ENCODE results near the gene NEURL1.

- TF ChIP-seq CTCF (conservative IDR thresholded peaks at IDR 0.05; ENCODE audit: low read length) (no peak), EZH2phosphoT487 (IDR thresholded peaks at IDR 0.05; ENCODE audit: borderline replicate concordance) (no peak)
These were observed 133.8 kb downstream of the NEURL1 start for GRCh38 chr10:103627111-103627892.
